ENCODE data around the gene DUSP12.

The DUSP12 gene

DNA sequence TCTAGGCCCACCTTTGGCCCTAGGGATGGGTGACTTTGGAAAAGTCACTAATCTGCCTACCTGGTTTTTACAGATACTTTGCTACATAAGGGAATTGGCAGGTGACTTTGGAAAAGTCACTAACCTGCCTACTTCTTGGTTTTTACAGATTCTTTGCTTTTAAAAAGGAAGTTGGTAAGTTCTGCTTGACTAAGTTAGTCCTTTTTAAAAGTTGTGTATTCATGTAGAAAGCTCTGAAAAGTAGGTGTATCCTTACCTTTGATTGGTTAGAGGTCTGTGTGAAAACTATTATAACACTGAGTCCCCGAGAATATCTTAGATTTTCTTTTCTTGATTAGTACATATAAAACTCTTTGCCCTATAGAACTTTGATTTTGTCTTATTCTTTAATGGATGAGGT lies 28.9 kb downstream of the DUSP12 start:
- H3K9me3 ChIP-seq, result no peaks in the 10 kb centered on the region
- H3K4me1 ChIP-seq (ENCODE audit: control insufficient read depth in 1 of 2, insufficient read depth in 1 of 2, low read depth in 1 of 2, low read length in 1 of 2), result peaks cover 7% of the 10 kb centered on the region in 2 experiments
- H3K27ac ChIP-seq, result peak overlapping the region; percentile 48
- TF ChIP-seq, protein P1, sequence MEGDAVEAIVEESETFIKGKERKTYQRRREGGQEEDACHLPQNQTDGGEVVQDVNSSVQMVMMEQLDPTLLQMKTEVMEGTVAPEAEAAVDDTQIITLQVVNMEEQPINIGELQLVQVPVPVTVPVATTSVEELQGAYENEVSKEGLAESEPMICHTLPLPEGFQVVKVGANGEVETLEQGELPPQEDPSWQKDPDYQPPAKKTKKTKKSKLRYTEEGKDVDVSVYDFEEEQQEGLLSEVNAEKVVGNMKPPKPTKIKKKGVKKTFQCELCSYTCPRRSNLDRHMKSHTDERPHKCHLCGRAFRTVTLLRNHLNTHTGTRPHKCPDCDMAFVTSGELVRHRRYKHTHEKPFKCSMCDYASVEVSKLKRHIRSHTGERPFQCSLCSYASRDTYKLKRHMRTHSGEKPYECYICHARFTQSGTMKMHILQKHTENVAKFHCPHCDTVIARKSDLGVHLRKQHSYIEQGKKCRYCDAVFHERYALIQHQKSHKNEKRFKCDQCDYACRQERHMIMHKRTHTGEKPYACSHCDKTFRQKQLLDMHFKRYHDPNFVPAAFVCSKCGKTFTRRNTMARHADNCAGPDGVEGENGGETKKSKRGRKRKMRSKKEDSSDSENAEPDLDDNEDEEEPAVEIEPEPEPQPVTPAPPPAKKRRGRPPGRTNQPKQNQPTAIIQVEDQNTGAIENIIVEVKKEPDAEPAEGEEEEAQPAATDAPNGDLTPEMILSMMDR (IDR thresholded peaks at IDR 0.05), result no peak
- H3K4me3 ChIP-seq (ENCODE audit: low read depth in 1 of 2, low read length in 1 of 2), result no peak overlapping the region
- no peaks in the 10 kb centered on the region for H3K27me3 ChIP-seq
- peaks cover 29% of the 10 kb centered on the region for H3K36me3 ChIP-seq

DNA sequence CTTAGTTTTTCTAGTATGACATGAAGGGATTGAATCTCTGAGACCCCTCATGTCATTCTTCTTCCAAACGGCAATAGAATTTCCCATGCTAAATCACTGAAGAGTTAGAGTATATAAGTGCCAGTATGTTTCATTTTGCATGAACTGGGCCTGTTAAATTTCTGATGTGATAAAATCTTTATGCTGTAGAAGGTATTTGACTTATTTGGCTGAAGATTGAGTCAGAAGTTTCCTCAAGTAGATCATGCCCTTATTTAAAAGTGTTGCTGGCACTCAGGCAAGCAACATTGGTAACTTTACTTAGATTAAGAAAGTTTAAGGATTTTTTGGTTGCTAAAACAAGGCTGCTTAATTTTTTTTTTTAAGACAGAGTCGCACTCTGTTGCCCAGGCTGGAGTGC lies 29.8 kb downstream of the DUSP12 start:
- Histone ChIP-seq H3K4me1 (ENCODE audit: control insufficient read depth in 1 of 2, insufficient read depth in 1 of 2, low read depth in 1 of 2, low read length in 1 of 2) (no peaks in the 10 kb centered on the region), H3K27me3 (no peaks in the 10 kb centered on the region), H3K4me3 (ENCODE audit: low read depth in 1 of 2, low read length in 1 of 2) (no peak overlapping the region), H3K27ac (no peak overlapping the region), H3K9me3 (no peaks in the 10 kb centered on the region), H3K36me3 (peaks cover 38% of the 10 kb centered on the region)
- TF ChIP-seq, protein P1 (IDR thresholded peaks at IDR 0.05), result no peak

DNA sequence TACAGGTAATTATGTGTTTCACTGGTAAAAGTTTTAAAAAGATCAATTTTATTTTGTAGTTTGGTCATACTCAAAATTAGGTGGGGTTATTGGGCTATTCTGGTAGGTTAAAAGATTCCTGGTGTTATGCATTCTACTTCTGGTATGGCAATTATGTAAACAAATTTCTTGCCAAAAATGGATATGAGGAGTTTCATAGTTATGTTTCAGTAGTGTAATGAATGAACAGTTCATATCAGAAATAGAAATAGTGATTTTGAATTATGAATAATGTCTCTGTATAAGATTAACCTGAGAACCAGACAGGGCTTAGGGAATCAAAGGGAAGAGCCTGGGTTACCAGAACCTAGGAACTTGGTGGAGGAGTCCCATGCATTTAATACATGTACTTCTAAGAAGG lies 32.4 kb downstream of the DUSP12 start:
- H3K9me3 ChIP-seq, result no peaks in the 10 kb centered on the region
- H3K4me1 ChIP-seq (ENCODE audit: control insufficient read depth in 1 of 2, insufficient read depth in 1 of 2, low read depth in 1 of 2, low read length in 1 of 2), result no peaks in the 10 kb centered on the region
- TF ChIP-seq, protein P1 (IDR thresholded peaks at IDR 0.05), result no peak
- no peaks in the 10 kb centered on the region for H3K27me3 ChIP-seq
- H3K27ac ChIP-seq, result no peak overlapping the region
- H3K4me3 ChIP-seq (ENCODE audit: low read depth in 1 of 2, low read length in 1 of 2), result no peak overlapping the region
- peaks cover 63% of the 10 kb centered on the region for H3K36me3 ChIP-seq

DNA sequence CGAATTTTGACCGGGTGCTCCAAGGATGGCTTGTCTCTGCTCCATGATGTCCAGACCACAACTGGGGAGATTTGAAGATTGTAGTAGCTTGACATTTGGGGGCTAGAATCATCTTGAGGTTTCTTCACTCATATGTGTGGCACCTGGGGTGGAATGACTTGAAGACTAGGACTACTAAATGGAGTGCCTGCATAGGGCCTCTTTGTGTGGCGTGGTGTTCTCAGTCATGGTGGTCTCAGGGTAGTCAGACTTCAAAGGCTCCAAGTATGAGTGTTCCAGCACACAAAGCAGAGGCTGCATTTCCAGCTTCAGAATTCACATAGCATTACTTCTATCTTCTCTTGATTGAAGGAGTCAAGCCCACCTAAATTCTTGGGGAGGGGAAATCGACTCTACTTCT lies 33.3 kb downstream of the DUSP12 start:
- Histone ChIP-seq H3K36me3 (peaks cover 72% of the 10 kb centered on the region), H3K9me3 (no peaks in the 10 kb centered on the region), H3K4me1 (ENCODE audit: control insufficient read depth in 1 of 2, insufficient read depth in 1 of 2, low read depth in 1 of 2, low read length in 1 of 2) (no peaks in the 10 kb centered on the region), H3K27me3 (no peaks in the 10 kb centered on the region), H3K27ac (no peak overlapping the region), H3K4me3 (ENCODE audit: low read depth in 1 of 2, low read length in 1 of 2) (no peak overlapping the region)
- TF ChIP-seq, protein P1 (IDR thresholded peaks at IDR 0.05), result no peak

DNA sequence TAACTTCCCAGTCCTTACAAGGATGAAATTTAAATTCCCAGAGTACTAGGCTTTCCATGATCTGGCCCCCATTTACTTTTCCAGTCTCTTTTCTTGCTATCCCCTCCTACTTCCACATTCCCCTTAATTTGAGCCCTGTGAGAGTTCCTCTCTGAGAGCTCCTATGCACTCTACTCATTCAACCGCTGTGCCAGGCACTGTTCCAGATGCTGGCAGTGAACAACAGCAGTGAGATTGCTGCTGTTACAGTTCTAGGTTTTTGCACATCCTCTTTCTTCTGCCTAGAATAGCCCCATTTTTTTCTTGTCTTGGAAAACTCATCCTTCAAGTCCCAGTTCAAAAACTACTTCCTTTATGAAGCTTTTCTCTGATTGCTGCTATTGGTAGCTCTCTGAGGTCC lies 35.4 kb downstream of the DUSP12 start:
- peaks cover 76% of the 10 kb centered on the region for H3K36me3 ChIP-seq

More for the DNA sequence above, 35.4 kb downstream of the DUSP12 start:
- Histone ChIP-seq H3K27me3 (no peaks in the 10 kb centered on the region), H3K4me1 (ENCODE audit: control insufficient read depth in 1 of 2, insufficient read depth in 1 of 2, low read depth in 1 of 2, low read length in 1 of 2) (no peaks in the 10 kb centered on the region), H3K4me3 (ENCODE audit: low read depth in 1 of 2, low read length in 1 of 2) (no peak overlapping the region), H3K27ac (no peak overlapping the region), H3K9me3 (no peaks in the 10 kb centered on the region)
- TF ChIP-seq, protein P1 (IDR thresholded peaks at IDR 0.05), result no peak

Measured in neutrophil (primary cell).